GM23248 (cell line): ENCODE data around the gene FTO.

ENCODE experiments used
- EZH2 ChIP-seq: fragments of 200-600 bp; sonication (generic); IDR thresholded peaks from 2 replicates; pipeline ENCODE4 v1.6.1; 2018; ENCODE audit warnings: antibody characterized with exemption, mild to moderate bottlenecking; ENCODE audit not compliant: insufficient read depth, poor library complexity, severe bottlenecking
- EZH2phosphoT487 ChIP-seq: fragments of 200-600 bp; sonication (generic); IDR thresholded peaks from 2 replicates; pipeline ENCODE4 v1.6.1; 2018; ENCODE audit warnings: antibody characterized with exemption, moderate library complexity, mild to moderate bottlenecking, low read depth; ENCODE audit not compliant: insufficient read depth

DNA sequence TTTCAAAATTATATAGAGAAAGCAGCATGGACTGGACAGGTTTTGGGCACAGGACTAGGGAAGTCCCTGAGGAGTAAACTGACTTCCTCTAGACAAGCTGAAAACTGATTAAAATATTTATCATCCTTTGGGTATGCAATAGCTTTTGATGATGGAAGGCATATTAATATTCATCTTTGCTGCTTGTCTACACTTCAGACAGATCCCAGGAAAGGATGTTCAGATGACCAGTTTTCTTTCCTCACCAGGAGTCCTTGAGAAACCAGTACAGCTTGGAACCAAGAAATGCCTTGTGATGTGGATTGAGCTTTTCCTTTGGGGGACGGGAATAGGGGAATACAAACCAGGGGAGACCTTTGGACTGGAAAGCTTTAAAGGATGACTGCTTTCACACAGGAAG lies 195.5 kb downstream of the FTO start:
- TF ChIP-seq EZH2 (no peak), EZH2phosphoT487 (no peak)
